Fibroblast of skin of left quadriceps (primary cell): ENCODE results near the gene ELMO3.

Experiments used
- DNase-seq, 2 experiments: peaks; one replicate each; pipeline ENCODE4 v3.0.0-alpha.2; 2013; ENCODE audit warnings: low read depth in 2 of 2

Gene ELMO3

DNA sequence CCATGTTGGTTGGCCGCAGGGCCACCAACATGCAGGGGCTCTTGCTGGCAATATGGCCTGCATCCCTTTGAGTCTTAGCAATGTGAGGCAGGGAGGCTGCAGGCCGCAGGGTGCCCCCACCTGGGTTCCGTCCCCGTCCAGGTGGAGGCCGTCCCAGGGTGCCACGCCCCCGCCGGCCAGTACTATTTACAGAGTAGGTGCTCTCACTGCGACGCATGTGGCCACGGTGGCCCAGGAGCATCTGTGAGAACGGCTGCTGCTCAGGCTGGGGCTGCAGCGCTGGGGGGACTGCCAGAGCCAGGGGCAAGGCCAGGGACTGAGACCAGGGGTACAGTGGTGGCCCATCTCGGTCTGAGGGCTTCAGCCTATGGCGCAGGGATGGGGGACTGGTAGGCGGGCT lies 18.8 kb upstream of the ELMO3 start:
- DNase-seq, result no peak

DNA sequence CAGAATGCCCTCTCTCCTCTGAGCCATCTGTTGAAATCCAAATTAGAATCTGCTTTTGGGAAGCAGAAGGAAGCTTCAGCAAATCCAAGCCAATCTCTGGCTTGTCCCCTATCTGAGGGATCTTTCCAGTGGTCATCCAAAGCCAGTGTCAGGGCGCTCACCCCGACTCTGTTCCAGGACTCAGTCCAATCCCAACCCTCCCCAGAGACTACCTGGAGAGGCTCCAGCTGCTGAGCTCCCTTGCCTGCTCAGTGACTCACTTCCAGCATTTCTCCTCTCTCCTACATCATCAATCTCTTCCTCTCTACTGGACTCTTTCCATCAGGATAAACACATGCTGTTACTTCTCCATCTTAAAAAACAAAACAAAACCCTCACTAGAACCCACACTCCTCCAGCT lies 17.6 kb upstream of the ELMO3 start:
- peak; percentile 59 to 61 for DNase-seq

DNA sequence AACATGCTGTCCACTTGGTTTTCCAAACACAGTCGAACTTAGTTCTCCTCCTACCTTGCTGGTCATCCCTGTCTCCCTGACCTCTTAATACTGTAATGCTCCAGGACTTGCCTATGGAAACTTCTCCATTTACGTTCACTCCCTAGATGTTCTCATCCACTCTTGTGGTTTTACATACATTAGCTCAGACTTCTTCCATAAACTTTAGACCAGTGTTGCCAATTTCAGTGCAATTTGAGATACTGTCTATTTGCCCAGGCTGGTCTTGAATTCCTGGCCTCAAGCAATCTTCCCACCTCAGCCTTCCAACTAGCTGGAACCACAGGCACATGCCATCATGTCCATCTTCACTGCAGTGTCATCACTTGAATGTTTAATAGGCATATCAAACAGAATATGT lies 16.6 kb upstream of the ELMO3 start:
- DNase-seq, result no peak

DNA sequence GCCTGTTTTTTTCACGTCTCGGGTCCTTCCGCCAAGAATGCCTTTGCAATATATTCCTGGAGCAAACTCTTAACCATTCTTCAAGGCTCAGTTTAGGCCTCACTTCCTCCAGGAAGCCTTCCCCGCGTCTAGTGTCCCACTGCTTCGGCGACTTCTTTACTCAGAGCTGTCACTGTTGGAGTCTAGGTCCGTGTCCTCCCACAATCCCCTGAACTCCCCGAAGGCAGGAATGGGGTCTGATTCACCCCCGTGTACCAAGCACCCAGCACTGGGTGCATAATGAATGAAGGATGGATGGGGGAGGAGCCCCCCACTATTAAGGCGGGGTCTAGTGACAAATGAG lies 15.7 kb upstream of the ELMO3 start:
- DNase-seq, result no peak

DNA sequence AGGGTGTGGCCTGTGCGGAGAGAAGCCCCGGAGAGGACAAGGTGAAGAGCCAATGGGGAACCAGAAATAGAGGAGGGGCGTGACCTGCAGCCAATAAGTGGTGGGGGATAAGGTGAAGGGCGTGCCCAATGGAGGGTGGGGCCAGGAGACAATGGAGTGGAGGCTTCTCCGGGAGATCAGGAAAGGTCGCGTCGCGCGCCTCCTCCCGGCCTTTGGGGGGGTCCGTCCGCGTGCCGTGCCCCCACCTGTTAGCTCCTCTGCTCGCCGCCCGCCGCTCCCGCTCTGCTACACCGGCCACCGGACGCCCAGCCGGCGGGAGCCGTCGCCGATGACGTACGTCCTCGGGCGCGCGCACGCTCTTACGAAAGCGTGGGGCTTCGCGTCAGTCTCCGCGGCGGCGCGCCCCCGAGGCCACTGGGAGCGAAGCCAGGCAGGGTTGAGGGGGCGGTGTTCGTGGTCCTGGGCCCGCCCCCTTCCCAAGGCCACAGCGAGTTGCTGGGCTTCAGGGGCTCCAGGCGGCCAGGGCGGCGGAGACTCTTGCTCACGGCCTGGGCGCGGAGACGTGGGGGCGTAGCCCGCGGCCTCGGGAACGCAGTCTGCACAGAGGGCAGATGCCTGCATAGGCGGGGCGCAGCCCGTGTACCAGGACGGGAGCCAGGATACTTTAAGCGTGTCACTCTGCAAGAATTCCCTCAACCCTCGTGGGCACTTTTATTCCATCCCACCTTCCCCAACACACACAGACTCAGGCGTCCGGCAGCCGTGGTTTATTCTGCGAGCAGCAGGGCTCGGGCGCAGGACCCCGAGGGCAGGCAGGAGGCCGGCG lies 15.1 kb upstream of the ELMO3 start, which contains the start of gene MATCAP1:
TSS of gene MATCAP1 (minus strand) at position 337 of the 826 bp plus-strand sequence. CDS start 3,353 bp downstream, outside the sequence.
- peak; percentile 95 for DNase-seq

DNA sequence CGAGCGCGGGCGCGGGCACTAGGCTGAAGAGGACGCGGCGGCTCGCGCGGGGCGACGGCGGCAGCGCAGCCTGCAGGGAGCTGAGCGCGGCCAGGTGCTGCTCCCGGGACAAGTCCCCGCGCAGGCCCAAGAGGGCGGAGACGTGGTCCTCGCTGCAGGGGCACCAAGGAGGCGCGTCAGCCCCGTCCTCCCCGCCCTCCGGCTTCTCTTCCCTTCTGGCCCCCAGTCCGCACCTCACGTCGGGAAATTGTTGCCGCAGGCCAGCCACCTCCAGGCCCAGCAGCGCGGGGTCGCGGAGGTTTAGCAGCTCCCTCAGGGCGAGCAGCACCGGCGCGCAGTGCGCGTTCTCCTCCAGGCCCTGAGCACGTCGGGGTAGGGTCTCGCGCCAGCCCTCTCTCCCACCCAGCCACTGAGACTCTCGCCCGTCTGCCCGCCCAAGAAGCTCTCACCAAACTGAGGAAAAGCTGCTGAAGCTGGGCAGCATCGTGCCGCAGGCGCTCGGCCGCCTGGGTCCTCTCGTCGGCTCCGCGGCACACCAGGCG lies 14.4 kb upstream of the ELMO3 start:
- DNase-seq, result no peak

DNA sequence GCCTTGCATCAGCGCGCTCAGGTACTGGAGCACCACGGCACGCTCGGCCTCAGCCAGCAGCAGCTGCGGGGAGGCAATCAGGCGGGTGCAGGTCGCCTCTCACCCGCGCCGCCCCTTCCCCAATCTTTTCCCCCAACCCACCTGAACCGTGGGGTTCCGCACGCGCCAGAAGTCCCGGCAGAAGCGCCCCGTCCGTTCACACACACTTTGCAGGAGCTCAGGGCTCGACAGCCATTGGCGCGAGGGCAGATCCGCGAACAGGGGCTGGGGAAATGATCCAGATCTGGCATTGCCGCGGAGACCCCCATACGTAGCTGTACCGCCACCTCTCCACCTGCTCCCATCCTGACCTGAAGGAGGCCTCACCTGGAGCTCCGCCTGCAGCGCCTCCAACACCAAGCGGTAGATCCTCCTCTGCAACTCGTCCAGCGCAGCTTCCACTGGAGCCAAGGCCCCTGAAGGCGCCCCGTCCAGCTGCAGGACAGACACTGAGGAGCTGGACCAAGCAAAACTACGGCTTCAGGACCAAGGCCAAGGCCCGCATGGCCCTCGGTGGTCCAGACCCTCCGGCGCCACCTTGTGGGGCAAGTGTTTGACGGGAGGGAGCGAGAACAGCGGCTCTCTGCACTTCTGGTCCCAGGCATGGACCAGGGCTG lies 13.8 kb upstream of the ELMO3 start:
- DNase-seq, result peak; percentile 58

DNA sequence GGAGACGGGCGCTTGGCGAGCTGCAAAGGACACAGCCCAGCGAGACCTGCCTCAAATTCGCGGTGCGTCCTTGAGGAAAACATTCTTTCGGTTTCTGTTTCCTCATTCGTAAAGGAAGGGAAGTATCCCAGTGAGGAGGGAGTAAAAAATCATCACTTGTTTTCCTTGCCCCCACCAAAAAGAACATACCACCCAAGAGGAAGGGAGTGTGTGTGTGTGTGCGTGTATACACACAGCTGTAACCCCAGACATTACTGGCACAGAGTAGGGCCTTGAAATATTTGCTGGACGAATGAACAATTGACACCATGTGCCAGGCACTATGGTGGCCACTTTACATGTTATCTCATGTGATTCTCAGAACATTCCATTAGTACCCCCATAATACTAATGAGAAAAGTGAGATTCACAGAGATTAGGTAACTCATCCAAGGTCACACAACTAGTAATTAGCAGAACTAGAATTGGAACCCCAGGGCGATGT lies 13.2 kb upstream of the ELMO3 start:
- no peak for DNase-seq

DNA sequence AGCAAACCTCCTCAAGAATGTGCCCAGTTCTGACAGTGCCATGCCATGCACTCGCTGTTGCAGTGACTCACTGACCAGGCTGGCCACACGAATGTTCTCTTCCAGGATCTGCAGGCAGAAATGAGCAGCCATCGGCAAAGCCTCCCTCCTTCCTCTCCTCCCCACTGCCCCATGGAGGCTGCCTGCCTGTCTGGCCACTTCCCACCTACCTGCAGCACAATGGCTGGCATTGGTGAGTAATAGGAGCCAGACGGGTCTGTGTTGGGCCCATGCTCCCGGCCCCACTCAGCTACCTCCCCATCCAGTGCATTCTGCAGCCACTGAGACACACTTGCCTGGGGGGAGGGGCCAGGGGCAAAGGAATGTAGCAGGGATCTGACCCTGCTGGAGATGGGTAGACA lies 12.4 kb upstream of the ELMO3 start:
- no peak for DNase-seq

DNA sequence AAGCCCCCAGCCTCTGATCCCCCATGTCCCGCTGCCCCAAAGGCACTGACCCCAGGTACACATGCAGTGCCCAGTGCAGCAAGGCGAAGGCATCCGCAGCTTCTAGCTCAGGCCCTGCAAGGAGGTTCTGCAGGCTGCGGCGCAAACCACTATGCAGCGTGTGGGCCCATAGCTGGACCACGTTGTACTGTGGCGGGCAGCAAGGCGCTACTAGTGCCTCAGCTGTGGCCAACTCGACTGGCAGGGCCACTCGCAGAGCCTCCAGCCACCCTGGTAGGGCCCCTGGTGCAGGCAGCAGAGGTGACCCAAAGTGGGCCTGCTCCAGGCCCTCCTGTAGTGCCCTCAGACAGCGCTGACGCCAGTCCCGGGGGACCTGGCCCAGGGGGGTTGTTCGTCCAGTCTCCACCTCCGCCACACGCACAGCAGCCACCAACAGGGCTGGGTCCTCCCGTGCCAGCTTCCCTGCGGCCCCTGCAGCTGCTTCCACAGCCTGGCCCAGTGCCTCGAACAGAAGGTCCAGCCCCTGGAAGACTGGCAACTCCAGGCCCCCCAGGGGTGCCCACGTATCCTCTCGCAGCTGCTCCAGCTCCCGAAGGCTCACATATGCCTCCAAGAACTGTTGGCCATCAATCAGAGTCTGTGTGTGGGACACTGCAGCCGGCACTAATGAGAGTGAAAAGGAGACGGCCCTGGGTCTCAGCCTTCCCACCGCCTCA lies 11.6 kb upstream of the ELMO3 start:
- no peak for DNase-seq

DNA sequence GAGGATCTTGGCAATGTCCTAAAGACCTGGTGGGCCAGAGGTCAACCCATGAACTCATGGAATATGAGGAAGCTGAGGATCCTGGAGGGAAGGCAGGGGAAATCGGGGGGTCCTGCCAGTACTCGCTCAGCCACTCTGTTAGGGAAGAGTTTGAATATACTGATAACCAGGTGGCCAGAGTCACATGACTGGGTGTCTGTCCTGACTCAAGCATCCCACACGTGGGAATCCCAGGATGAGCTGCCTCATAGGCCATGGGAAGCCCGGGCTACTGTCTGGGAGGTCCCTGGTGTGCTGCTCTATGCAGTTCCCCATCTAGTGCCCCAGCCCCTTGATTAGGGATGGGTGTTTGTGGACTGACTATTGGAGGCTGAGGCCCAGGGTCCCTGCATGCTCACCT lies 10.6 kb upstream of the ELMO3 start:
- no peak for DNase-seq

DNA sequence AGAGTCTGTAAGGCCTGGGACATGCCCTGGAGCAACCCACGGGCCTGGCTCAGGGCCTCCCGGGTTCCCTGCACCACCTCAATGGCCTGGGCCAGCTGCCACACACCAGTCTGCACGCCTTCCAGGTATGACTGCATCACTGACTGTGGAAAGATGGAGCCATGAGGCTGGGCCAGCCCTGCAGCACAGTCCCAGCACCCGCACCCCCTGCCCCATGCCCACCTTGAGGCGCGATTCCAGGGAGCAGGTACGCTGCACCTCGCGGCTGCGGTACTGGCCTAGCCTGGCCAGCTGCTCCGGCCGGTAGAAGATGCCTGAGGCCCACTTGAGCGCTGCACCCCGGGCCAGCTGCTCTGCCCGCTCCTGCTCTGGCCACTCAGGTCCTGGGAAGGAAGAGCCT lies 10.1 kb upstream of the ELMO3 start:
- no peak for DNase-seq

DNA sequence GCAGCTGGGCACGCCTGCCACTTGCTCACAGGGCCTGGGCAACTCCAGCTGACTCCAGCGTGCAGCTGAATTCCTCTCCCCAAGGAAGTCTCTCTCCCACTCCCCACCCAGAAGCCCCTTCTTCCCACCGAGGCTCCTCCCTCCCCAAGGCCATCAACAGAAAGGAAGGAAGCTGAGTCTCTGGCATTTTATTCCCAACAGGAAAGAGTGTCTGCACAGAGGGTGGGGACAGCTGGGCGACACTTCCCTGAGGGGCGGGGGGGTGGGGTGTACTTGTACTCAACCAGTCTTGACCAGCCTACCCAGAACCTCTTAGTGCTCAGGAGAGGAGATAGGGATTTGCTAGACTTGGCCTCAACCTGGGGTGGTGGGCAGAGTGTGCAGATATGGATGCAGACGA lies 8.9 kb upstream of the ELMO3 start, which contains the start of gene EXOC3L1:
TSS of gene EXOC3L1 (minus strand) at position 96 of the 400 bp plus-strand sequence. CDS start 460 bp downstream, outside the sequence.
- DNase-seq, result no peak

DNA sequence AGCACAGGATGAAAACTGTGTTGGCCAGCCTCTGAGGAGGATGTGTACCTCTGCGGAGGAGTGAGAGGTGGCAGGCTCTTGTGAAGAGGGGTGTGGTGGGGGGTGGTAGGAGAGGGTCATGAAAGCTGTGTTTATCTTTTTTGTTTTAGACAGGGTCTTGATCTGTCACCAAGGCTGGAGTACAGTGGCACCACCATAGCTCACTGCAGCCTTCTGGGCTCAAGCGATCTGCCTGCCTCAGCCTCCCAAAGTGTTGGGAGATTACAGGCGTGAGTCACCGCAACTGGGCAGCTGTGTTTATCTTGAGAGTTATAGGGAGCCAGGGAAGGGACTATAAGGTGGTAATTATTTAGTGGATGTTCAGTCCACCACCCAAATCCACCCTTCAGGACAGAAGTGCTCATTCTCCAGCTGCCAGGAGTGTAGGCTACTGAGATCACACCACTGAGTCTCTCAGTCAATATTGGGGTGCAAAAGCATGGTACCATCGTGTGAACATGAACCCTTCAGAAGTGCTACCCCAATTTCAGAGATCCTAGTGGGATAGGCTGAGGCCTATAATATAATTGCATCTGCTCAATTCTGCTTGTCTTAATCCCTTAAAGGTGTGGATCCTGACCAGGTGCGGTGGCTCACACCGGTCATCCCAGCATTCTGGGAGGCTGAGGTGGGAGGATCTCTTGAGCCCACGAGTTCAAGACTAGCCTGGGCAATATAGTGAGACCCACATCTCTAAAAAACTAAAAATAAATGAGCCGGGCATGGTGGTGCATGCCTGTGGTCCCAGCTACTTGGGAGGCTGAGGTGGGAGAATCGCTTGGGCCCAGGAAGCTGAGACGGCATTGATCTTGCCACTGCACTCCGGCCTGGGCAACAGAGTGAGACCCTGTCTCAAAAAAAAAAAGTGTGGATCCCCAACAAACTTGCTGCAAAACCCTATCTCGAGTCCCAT lies 8.2 kb upstream of the ELMO3 start:
- DNase-seq, result no peak

DNA sequence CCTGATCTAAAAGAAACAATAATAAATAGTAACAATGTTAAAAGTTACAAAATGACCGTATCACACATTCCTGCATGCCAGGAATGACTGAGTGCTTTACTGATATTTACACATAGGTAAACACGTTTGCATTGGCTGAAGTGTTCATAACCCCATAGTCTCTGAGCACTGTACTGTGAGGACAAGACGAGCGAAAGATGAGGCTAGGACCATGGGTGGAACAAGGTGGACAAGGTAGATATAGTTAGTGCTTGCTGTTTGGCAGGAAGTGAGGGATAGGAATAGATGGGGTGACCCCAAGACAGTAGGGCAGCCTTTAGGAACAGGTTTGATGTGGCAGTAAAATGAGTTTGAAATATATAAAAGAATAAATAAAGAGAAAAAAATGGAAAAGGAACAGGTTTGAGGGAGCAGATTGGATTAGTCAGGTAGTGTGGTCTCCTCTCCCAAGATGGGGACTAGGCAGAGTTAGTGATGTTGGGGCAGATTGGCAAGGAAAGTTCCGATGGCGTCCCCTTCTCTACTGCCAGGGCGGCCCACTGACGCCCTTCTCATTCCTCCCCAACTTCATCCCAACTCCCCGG lies 7.4 kb upstream of the ELMO3 start:
- no peak for DNase-seq

DNA sequence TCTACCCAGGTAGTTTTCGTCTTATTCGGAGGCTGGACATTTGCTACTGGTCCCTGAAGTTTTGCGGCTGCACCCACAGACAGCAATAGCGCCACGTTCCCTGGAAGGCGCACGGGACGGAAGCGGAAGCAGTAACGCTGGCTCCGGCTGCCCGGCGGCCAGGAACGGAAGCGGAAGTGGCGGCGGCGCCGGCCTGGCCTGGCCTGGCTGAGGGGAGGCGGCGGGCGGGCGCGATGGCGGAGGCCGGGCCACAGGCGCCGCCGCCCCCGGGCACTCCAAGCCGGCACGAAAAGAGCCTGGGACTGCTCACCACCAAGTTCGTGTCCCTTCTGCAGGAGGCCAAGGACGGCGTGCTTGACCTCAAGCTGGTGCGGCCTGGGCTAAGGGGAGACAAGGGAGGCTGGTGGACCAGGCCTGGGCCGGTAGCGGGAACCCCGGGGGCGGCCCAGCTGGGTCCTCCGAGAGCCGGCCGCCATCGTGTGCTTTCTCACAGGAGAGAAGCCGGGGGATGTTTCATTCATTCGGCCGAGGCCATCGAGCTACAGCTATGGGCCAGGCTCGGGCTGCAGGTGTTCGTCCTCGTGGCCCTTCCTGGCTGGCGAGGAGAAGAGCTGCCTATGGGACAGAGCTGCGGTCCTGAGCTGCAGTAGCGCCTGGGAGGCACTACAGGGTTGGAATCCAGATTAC lies 6.8 kb upstream of the ELMO3 start, which contains the start of gene E2F4:
TSS of gene E2F4 (plus strand) at position 161 of the 687 bp plus-strand sequence. CDS start at position 234, 73 bp downstream.
- DNase-seq, result peak; percentile 70 to 76

DNA sequence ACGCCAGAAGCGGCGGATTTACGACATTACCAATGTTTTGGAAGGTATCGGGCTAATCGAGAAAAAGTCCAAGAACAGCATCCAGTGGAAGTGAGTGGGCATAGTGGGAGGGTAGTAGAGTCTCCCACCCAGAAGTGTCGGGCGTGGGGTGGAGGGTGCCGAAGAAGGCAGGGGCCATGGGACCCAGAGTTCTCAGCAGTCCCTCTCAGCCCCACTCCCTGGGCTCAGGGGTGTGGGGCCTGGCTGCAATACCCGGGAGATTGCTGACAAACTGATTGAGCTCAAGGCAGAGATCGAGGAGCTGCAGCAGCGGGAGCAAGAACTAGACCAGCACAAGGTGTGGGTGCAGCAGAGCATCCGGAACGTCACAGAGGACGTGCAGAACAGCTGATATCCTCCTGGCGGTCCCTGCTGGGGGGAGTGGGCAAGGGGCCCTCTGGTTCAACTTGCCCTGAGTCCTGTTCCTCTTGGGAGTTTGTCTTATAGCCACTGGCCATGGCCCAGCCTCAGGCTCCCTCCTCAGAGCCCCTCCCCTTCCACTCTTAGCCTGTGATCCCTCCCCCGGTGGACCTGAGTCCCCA lies 6.1 kb upstream of the ELMO3 start:
- no peak for DNase-seq

DNA sequence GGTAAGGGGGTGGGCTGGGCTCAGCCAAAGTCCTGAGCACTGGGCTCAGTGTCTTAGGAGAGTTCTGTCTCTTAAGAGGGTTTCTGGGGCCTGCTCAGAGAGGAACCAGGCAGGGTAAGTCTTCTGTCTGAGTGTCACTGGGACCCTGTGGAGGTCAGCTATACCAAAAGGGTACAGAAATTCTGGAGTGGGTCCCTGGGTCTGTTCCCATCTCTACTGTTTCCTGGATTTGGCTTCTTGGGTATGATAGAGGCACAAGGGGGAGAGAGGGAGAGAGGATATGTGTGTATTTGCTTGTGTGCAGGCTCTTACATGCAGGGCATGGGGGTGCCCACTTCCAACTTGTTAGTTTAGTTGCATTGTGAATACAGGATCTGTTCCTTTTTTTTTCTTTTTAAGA lies 5.4 kb upstream of the ELMO3 start:
- DNase-seq, result no peak

DNA sequence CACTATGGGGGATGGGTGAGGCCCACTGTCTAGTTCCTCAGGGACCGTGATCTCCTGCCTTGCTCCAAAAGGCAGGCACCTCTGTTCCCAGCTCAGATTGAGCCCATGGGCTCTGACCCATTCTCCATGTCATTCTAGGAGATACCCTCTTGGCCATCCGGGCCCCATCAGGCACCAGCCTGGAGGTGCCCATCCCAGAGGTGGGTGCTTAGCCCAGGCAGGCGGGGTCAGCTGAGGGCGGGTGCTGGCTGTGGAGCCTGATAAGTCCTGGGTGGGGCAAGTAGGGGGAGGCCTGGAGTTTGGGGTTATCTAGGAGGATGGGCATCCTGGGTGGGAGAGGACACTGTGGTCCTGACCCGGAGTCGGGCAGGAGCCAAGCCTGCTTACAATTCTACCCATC lies 4.7 kb upstream of the ELMO3 start:
- no peak for DNase-seq

DNA sequence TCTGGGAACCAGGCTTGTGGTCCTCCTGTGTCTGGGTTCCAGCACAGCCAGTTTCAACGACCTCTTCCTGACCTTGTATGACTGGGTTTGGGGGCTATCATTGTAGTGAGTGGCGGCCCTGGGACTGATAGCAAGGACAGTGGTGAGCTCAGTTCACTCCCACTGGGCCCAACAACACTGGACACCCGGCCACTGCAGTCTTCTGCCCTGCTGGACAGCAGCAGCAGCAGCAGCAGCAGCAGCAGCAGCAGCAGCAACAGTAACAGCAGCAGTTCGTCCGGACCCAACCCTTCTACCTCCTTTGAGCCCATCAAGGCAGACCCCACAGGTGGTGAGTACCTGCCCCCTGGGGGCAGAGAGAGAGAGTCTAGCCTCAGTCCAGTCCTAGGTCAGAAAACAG lies 3.3 kb upstream of the ELMO3 start:
- no peak for DNase-seq
